GM12878 (cell line): Measurements from ENCODE around the gene ARSJ. TPM values are rescaled to one million over a fixed set of nuclear protein-coding genes. Genes with fewer than 3 reads are reported as not detected.

Source experiments
- ATAC-seq: fragments of 200-7000 bp; cut with Tn5 transposase; 3 replicates; pipeline ENCODE4 v1.9.1; 2020; ENCODE audit warnings: mild to moderate bottlenecking, moderate library complexity
- BruUV-seq: library from RNA; stranded (reverse); fragments of 400-500 nt; replicated peaks from 2 replicates; lab custom pipeline; 2021; lab: Mats Ljungman, UMichigan
- CTCF ChIA-PET: fragments of 300-600 bp; sonication (Branson Sonifier 250); formaldehyde crosslinking; extraction: SDS; loops from one replicate; lab custom pipeline; 2021; ENCODE audit warnings: inconsistent platforms; lab: Yijun Ruan, JAX
- POLR2A ChIA-PET: fragments of 350-600 bp; formaldehyde crosslinking; extraction: SDS; loops from one replicate; lab custom pipeline; 2021; ENCODE audit warnings: inconsistent platforms; lab: Charles Lee
- RAD21 ChIA-PET: fragments of 300-600 bp; sonication (Branson Sonifier 250); formaldehyde crosslinking; loops from one replicate; lab custom pipeline; 2023; ENCODE audit warnings: antibody characterized with exemption; ENCODE audit not compliant: unreplicated experiment; lab: Charles Lee
- SMC1A ChIA-PET: fragments of 300-600 bp; sonication (Branson Sonifier 250); formaldehyde crosslinking; loops from one replicate; lab custom pipeline; 2023; ENCODE audit not compliant: unreplicated experiment, uncharacterized antibody; lab: Charles Lee
- DNase-seq: peaks from one replicate; pipeline ENCODE4 v3.0.0-alpha.2; 2011; ENCODE audit warnings: low read depth, low spot score
- FAIRE-seq: peaks from 3 replicates; lab custom pipeline; 2011; peaks lifted over from hg19 to GRCh38; lab: Jason Lieb, UNC
- H2AFZ ChIP-seq: 2 replicates; pipeline ENCODE4 v1.6.0; 2011; ENCODE audit warnings: low read depth, low read length, control low read depth; ENCODE audit not compliant: control insufficient read depth
- H3K27ac ChIP-seq: 2 replicates; pipeline ENCODE4 v1.5.1; 2011; ENCODE audit warnings: control low read depth; ENCODE audit not compliant: control insufficient read depth, insufficient read depth
- H3K27me3 ChIP-seq, 2 experiments: replicated peaks in 1 of 2; 2 replicates each; pipeline versions ENCODE4 v1.6.0 to v1.6.1; 2011; ENCODE audit warnings: low read length in 1 of 2; ENCODE audit not compliant: control insufficient read depth in 2 of 2, insufficient read depth in 2 of 2
- H3K36me3 ChIP-seq, 2 experiments: 2 replicates each; pipeline ENCODE4 v1.5.1; 2011; ENCODE audit warnings: low read length in 1 of 2; ENCODE audit not compliant: control insufficient read depth in 2 of 2, insufficient read depth in 2 of 2
- H3K4me1 ChIP-seq: 2 replicates; pipeline ENCODE4 v1.6.1; 2011; ENCODE audit warnings: mild to moderate bottlenecking, low read length, moderate library complexity, mixed read lengths; ENCODE audit not compliant: control insufficient read depth, insufficient read depth
- H3K4me2 ChIP-seq: 2 replicates; pipeline ENCODE4 v1.6.0; 2011; ENCODE audit warnings: control low read depth; ENCODE audit not compliant: control insufficient read depth, insufficient read depth
- H3K4me3 ChIP-seq: fragments of 200-600 bp; sonication (generic); 2 replicates; pipeline ENCODE4 v1.5.1; 2016
- H3K79me2 ChIP-seq: 2 replicates; pipeline ENCODE4 v1.6.0; 2011; ENCODE audit warnings: low read length; ENCODE audit not compliant: control insufficient read depth, insufficient read depth
- H3K9ac ChIP-seq: 2 replicates; pipeline ENCODE4 v1.8.0; 2011; ENCODE audit warnings: low read length, control low read depth, mixed read lengths; ENCODE audit not compliant: control insufficient read depth, insufficient read depth
- H3K9me3 ChIP-seq: replicated peaks from 3 replicates; pipeline ENCODE4 v1.5.1; 2011; ENCODE audit warnings: mild to moderate bottlenecking, low read length; ENCODE audit not compliant: control insufficient read depth, insufficient read depth
- H4K20me1 ChIP-seq: 2 replicates; pipeline ENCODE4 v1.6.0; 2011; ENCODE audit not compliant: control insufficient read depth, insufficient read depth
- ETV6 ChIP-seq, 2 experiments: fragments of 450-650 bp in 1 of 2; IDR thresholded peaks in 1 of 2; conservative IDR thresholded peaks in 1 of 2; 2 replicates each; pipeline ENCODE4 v1.6.1; 2014; ENCODE audit warnings: antibody characterized with exemption in 1 of 2, borderline replicate concordance in 1 of 2, low read depth in 1 of 2, mild to moderate bottlenecking in 1 of 2, moderate library complexity in 1 of 2
- FOS ChIP-seq: IDR thresholded peaks from 3 replicates; pipeline ENCODE4 v1.6.1; 2011; ENCODE audit warnings: borderline replicate concordance; ENCODE audit not compliant: insufficient read length; ENCODE audit errors: extremely low read depth
- KDM1A ChIP-seq: fragments of 200-600 bp; sonication (generic); IDR thresholded peaks from 2 replicates; pipeline ENCODE4 v1.6.1; 2016; ENCODE audit warnings: borderline replicate concordance
- NFYB ChIP-seq: IDR thresholded peaks from 2 replicates; pipeline ENCODE4 v1.6.1; 2011; ENCODE audit warnings: low read depth, mild to moderate bottlenecking, low read length, improper control_type of control experiment, moderate library complexity; ENCODE audit not compliant: insufficient read depth
- NR2F1 ChIP-seq: fragments of 450-650 bp; conservative IDR thresholded peaks from 2 replicates; pipeline ENCODE4 v1.6.1; 2017; ENCODE audit warnings: mild to moderate bottlenecking
- RBBP5 ChIP-seq: fragments of 200-600 bp; sonication (generic); conservative IDR thresholded peaks from 2 replicates; pipeline ENCODE4 v1.6.1; 2016
- RFX5 ChIP-seq: IDR thresholded peaks from 2 replicates; pipeline ENCODE4 v1.6.1; 2011; ENCODE audit warnings: low read depth, low read length, improper control_type of control experiment
- SIN3A ChIP-seq: IDR thresholded peaks from 2 replicates; pipeline ENCODE4 v1.6.1; 2012; ENCODE audit warnings: low read depth, low read length, improper control_type of control experiment
- SKIL ChIP-seq: fragments of 450-650 bp; IDR thresholded peaks from 2 replicates; pipeline ENCODE4 v1.6.1; 2017; ENCODE audit warnings: mild to moderate bottlenecking, low read depth, inconsistent platforms; ENCODE audit not compliant: poor library complexity, severe bottlenecking
- SUZ12 ChIP-seq: fragments of 200-600 bp; sonication (generic); IDR thresholded peaks from one replicate; pipeline ENCODE4 v1.6.1; 2018; ENCODE audit warnings: antibody characterized with exemption, mild to moderate bottlenecking; ENCODE audit not compliant: unreplicated experiment
- WRNIP1 ChIP-seq: IDR thresholded peaks from 2 replicates; pipeline ENCODE4 v1.6.1; 2011; ENCODE audit warnings: low read depth, low read length, improper control_type of control experiment, borderline replicate concordance
- ZNF207 ChIP-seq: fragments of 450-650 bp; IDR thresholded peaks from 2 replicates; pipeline ENCODE4 v1.6.1; 2014; ENCODE audit warnings: antibody characterized with exemption, mild to moderate bottlenecking, borderline replicate concordance
- ZNF24 ChIP-seq: fragments of 450-650 bp; IDR thresholded peaks from 2 replicates; pipeline ENCODE4 v1.6.1; 2017; ENCODE audit warnings: antibody characterized with exemption, mild to moderate bottlenecking
- WGBS: methylation state at CpG from one replicate; pipeline ENCODE4 v1.1.6; 2016; ENCODE audit warnings: low lambda C conversion rate; ENCODE audit not compliant: insufficient replicate concordance, insufficient coverage; ENCODE audit errors: missing lambda C conversion rate; 5-methylcytosine and 5-hydroxymethylcytosine counted together
- in situ Hi-C: fragments of 300-500 bp; cut with MboI; formaldehyde crosslinking; loops from 9 replicates; pipeline ENCODE4 v1.14.3; 2018; ENCODE audit warnings: mixed read lengths
- intact Hi-C: fragments of 100-400 bp; cut with micrococcal nuclease; formaldehyde crosslinking; loops from one replicate; pipeline ENCODE4 v1.14.2; 2022; ENCODE audit not compliant: unreplicated experiment
- polyA plus RNA-seq, 11 experiments: library from polyadenylated mRNA; depleted of rRNA in 4 of 11; unstranded in 6 of 11; stranded (reverse) in 5 of 11; fragments of >200 nt; fragmentation: Nextera tagmentation in 4 of 11; fragmentation: Illumina TruSeq in 1 of 11; extraction: Ambion mirVana in 4 of 11; extraction: Trizol in 1 of 11; gene quantifications; 1 replicate in 1 of 11; 2 replicates in 10 of 11; pipeline versions ENCODE4 v1.2.1 to v1.2.3, GENCODE V29; 2011 to 2016; ENCODE audit warnings: inconsistent platforms in 2 of 11, missing spikeins in 2 of 11, low read depth in 1 of 11
- total RNA-seq, 4 experiments: library from RNA; depleted of rRNA in 3 of 4; stranded (reverse); fragments of >200 nt in 3 of 4; fragmentation: Illumina TruSeq in 1 of 4; extraction: Trizol in 1 of 4; gene quantifications; 2 replicates each; pipeline versions ENCODE4 v1.2.1 to v1.2.3, GENCODE V29; 2013 to 2021
- TF ChIP-seq, protein P1 (sequence below): fragments of 450-650 bp; formaldehyde crosslinking; IDR thresholded peaks from 2 replicates; pipeline ENCODE4 v1.4.0; 2020; ENCODE audit warnings: mild to moderate bottlenecking, moderate library complexity

ARSJ gene
- total and polyA plus RNA-seq, 10 of the 15 experiments (the other 5 are each of a cell fraction or from before 2014, with no cell fraction given) = under 0.01 to 0.19 (median 0.04) TPM; not detected in 5

- TF ChIP-seq RFX5 = no peak
- TF ChIP-seq KDM1A = no peak
- TF ChIP-seq SUZ12 = no peak
- no peak for TF ChIP-seq NFYB
Measured at GRCh38 chr4:114019276-114019968, 40.0 kb upstream of the ARSJ start (continued).

- 54% methylated on average over 4 of the region's 4 CpGs for WGBS
- FAIRE-seq = no peak
- no peaks in the 10 kb centered on the region for H3K27me3 ChIP-seq
- ChIA-PET RAD21 (no interaction called here), POLR2A (no interaction called here), SMC1A (no interaction called here), CTCF (interaction anchor here (0.6 kb wide), 1 partner anchor 368 kb away, joined by 3 read pairs; no protein-coding TSS in a partner anchor)
- H3K9me3 ChIP-seq = no peaks in the 10 kb centered on the region
- no peak for ATAC-seq
- intact Hi-C loops (no loop called here), in situ Hi-C loops (no loop called here)
- H2AFZ ChIP-seq = no peak overlapping the region
- H3K36me3 ChIP-seq = no peaks in the 10 kb centered on the region
- H4K20me1 ChIP-seq = no peaks in the 10 kb centered on the region
- H3K4me1 ChIP-seq = no peaks in the 10 kb centered on the region
- no TSS peak for BruUV-seq
- no peak for DNase-seq
- H3K27ac ChIP-seq = no peak overlapping the region
- no peak overlapping the region for H3K4me2 ChIP-seq
- H3K4me3 ChIP-seq = no peak overlapping the region
- H3K9ac ChIP-seq = no peak overlapping the region
- H3K79me2 ChIP-seq = no peaks in the 10 kb centered on the region
- no peak for TF ChIP-seq ETV6 (conservative IDR thresholded peaks at IDR 0.05 in 1 of 2, IDR thresholded peaks at IDR 0.05 in 1 of 2; ENCODE audit: borderline replicate concordance in 1 of 2, low read depth in 1 of 2)
- no peak for TF ChIP-seq SKIL
- TF ChIP-seq FOS = no peak
- no peak for TF ChIP-seq NR2F1
- TF ChIP-seq ZNF207 = no peak
- no peak for TF ChIP-seq SIN3A
- no peak for TF ChIP-seq WRNIP1
- TF ChIP-seq, protein P1, sequence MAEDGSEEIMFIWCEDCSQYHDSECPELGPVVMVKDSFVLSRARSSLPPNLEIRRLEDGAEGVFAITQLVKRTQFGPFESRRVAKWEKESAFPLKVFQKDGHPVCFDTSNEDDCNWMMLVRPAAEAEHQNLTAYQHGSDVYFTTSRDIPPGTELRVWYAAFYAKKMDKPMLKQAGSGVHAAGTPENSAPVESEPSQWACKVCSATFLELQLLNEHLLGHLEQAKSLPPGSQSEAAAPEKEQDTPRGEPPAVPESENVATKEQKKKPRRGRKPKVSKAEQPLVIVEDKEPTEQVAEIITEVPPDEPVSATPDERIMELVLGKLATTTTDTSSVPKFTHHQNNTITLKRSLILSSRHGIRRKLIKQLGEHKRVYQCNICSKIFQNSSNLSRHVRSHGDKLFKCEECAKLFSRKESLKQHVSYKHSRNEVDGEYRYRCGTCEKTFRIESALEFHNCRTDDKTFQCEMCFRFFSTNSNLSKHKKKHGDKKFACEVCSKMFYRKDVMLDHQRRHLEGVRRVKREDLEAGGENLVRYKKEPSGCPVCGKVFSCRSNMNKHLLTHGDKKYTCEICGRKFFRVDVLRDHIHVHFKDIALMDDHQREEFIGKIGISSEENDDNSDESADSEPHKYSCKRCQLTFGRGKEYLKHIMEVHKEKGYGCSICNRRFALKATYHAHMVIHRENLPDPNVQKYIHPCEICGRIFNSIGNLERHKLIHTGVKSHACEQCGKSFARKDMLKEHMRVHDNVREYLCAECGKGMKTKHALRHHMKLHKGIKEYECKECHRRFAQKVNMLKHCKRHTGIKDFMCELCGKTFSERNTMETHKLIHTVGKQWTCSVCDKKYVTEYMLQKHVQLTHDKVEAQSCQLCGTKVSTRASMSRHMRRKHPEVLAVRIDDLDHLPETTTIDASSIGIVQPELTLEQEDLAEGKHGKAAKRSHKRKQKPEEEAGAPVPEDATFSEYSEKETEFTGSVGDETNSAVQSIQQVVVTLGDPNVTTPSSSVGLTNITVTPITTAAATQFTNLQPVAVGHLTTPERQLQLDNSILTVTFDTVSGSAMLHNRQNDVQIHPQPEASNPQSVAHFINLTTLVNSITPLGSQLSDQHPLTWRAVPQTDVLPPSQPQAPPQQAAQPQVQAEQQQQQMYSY (CRISPR knock-in tag) = no peak
- no peak for TF ChIP-seq ZNF24
- no peak for TF ChIP-seq RBBP5
Measured at GRCh38 chr4:114017120-114017917, 37.9 kb upstream of the ARSJ start.
